SW480 (cell line): ENCODE results near the gene TMEM266.
A peak's percentile ranks its signal among the peaks of the same experiment; 100 is the strongest.

ENCODE experiments used
- DNase-seq: peaks from one replicate; pipeline ENCODE4 v3.0.0-alpha.2; 2016; ENCODE audit warnings: low spot score

The TMEM266 gene

GRCh38 chr15:76070192-76070591 is 10.4 kb downstream of the TMEM266 start:
- no peak for DNase-seq

GRCh38 chr15:76070921-76071635 is 11.3 kb downstream of the TMEM266 start:
- DNase-seq: no peak

- DNase-seq: no peak
Observed at GRCh38 chr15:76071806-76072205, 12.0 kb downstream of the TMEM266 start.

- peak; percentile 43 for DNase-seq
Observed at GRCh38 chr15:76073554-76073953, 13.8 kb downstream of the TMEM266 start.

GRCh38 chr15:76075046-76075445 is 15.3 kb downstream of the TMEM266 start:
- no peak for DNase-seq

GRCh38 chr15:76078285-76078877 is 18.6 kb downstream of the TMEM266 start:
- DNase-seq: no peak

- DNase-seq: no peak
Observed at GRCh38 chr15:76084256-76084655, 24.5 kb downstream of the TMEM266 start.

- DNase-seq: no peak
Observed at GRCh38 chr15:76098685-76099084, 38.9 kb downstream of the TMEM266 start.

GRCh38 chr15:76099388-76099787 is 39.6 kb downstream of the TMEM266 start:
- DNase-seq: no peak

- DNase-seq: no peak
Observed at GRCh38 chr15:76100361-76100760, 40.6 kb downstream of the TMEM266 start.

GRCh38 chr15:76101655-76102054 is 41.9 kb downstream of the TMEM266 start:
- DNase-seq: no peak

GRCh38 chr15:76105391-76105790 is 45.6 kb downstream of the TMEM266 start:
- no peak for DNase-seq

GRCh38 chr15:76105911-76106310 is 46.1 kb downstream of the TMEM266 start:
- no peak for DNase-seq

- DNase-seq: no peak
Observed at GRCh38 chr15:76107169-76107568, 47.4 kb downstream of the TMEM266 start.

GRCh38 chr15:76108021-76108723 is 48.4 kb downstream of the TMEM266 start:
- no peak for DNase-seq

- no peak for DNase-seq
Observed at GRCh38 chr15:76109046-76109445, 49.3 kb downstream of the TMEM266 start.

- no peak for DNase-seq
Observed at GRCh38 chr15:76114561-76114960, 54.8 kb downstream of the TMEM266 start.

- no peak for DNase-seq
Observed at GRCh38 chr15:76116138-76116885, 56.5 kb downstream of the TMEM266 start.

- no peak for DNase-seq
Observed at GRCh38 chr15:76117181-76117580, 57.4 kb downstream of the TMEM266 start.

- DNase-seq: no peak
Observed at GRCh38 chr15:76118767-76119166, 59.0 kb downstream of the TMEM266 start.

GRCh38 chr15:76123031-76123430 is 63.2 kb downstream of the TMEM266 start:
- no peak for DNase-seq

GRCh38 chr15:76127169-76127568 is 67.4 kb downstream of the TMEM266 start:
- DNase-seq: no peak

GRCh38 chr15:76127880-76128279 is 68.1 kb downstream of the TMEM266 start:
- no peak for DNase-seq
